ENCODE measurements around the gene KCTD13. TPM values are rescaled to one million over a fixed set of nuclear protein-coding genes. Genes with fewer than 3 reads are reported as not detected.

Gene KCTD13
- total RNA-seq, 1 donor from 2014 or later: 44.4 TPM

GRCh38 chr16:29878172-29878571 lies 47.9 kb downstream of the KCTD13 start:
- Mint-ChIP-seq H3K36me3 (ENCODE audit: low read depth) (no peaks in the 10 kb centered on the region), H3K9me3 (peaks cover 2% of the 10 kb centered on the region), H3K4me3 (no peak overlapping the region), H3K27ac (no peak overlapping the region), H3K4me1 (peaks cover 17% of the 10 kb centered on the region), H3K27me3 (peaks cover 30% of the 10 kb centered on the region)
- ChIA-PET CTCF (no interaction called here), POLR2A (interaction anchor here (0.6 to 0.8 kb wide), 2 partner anchors 11 to 13 kb away, joined by 3 to 4 read pairs; no protein-coding TSS in a partner anchor)
- intact Hi-C loops (cut with micrococcal nuclease): no loop called here
- no peak for TF ChIP-seq CTCF (IDR thresholded peaks at IDR 0.05)
- DNase-seq (no peak), ATAC-seq (ENCODE audit: low read depth) (no peak)

- Mint-ChIP-seq H3K9me3 (peaks cover 2% of the 10 kb centered on the region), H3K4me3 (peak overlapping the region; percentile 56), H3K36me3 (ENCODE audit: low read depth) (no peaks in the 10 kb centered on the region), H3K27ac (no peak overlapping the region), H3K4me1 (peaks cover 17% of the 10 kb centered on the region), H3K27me3 (peaks cover 30% of the 10 kb centered on the region)
- POLR2A ChIA-PET: interaction anchor here (0.6 to 0.8 kb wide), 3 partner anchors 11 to 23 kb away, joined by 3 to 4 read pairs (median 3); partner anchors contain the start of gene ASPHD1
- ATAC-seq (ENCODE audit: low read depth) (peak; percentile 79), DNase-seq (peak; percentile 23)
- TF ChIP-seq CTCF (IDR thresholded peaks at IDR 0.05): no peak
- intact Hi-C loops (cut with micrococcal nuclease): loop anchor here (2.0 kb wide), 1 partner anchor 15 kb away; the partner anchor contains the start of gene CDIPT
- CTCF ChIA-PET: no interaction called here
Observed at GRCh38 chr16:29877266-29877961, 48.6 kb downstream of the KCTD13 start.

GRCh38 chr16:29876594-29877249 lies 49.3 kb downstream of the KCTD13 start:
- ATAC-seq (ENCODE audit: low read depth): peak; percentile 51
- Mint-ChIP-seq H3K4me3 (peak overlapping the region; percentile 64), H3K27ac (no peak overlapping the region), H3K9me3 (peaks cover 2% of the 10 kb centered on the region), H3K4me1 (peaks cover 17% of the 10 kb centered on the region), H3K36me3 (ENCODE audit: low read depth) (no peaks in the 10 kb centered on the region), H3K27me3 (peaks cover 30% of the 10 kb centered on the region)
- ChIA-PET POLR2A (no interaction called here), CTCF (no interaction called here)
- no peak for TF ChIP-seq CTCF (IDR thresholded peaks at IDR 0.05)
- intact Hi-C loops (cut with micrococcal nuclease): loop anchor here (2.0 kb wide), 1 partner anchor 14 kb away; the partner anchor contains the start of gene CDIPT
- DNase-seq: peak; percentile 22

- CTCF ChIA-PET: no interaction called here
- Mint-ChIP-seq H3K27me3 (peaks cover 28% of the 10 kb centered on the region), H3K4me3 (peak overlapping the region; percentile 64), H3K27ac (no peak overlapping the region), H3K36me3 (ENCODE audit: low read depth) (no peaks in the 10 kb centered on the region), H3K4me1 (peaks cover 17% of the 10 kb centered on the region), H3K9me3 (peaks cover 2% of the 10 kb centered on the region)
- POLR2A ChIA-PET: no interaction called here
- ATAC-seq (ENCODE audit: low read depth) (no peak), DNase-seq (no peak)
- TF ChIP-seq CTCF (IDR thresholded peaks at IDR 0.05): no peak
- intact Hi-C loops (cut with micrococcal nuclease): loop anchor here (2.0 kb wide), 1 partner anchor 13 kb away; the partner anchor contains the start of gene CDIPT
Observed at GRCh38 chr16:29876217-29876593, 49.8 kb downstream of the KCTD13 start.

- no peak for TF ChIP-seq CTCF (IDR thresholded peaks at IDR 0.05)
- peaks cover 17% of the 10 kb centered on the region for H3K4me1 Mint-ChIP-seq
- ChIA-PET CTCF (no interaction called here), POLR2A (no interaction called here)
- DNase-seq (no peak), ATAC-seq (ENCODE audit: low read depth) (no peak)
- H3K4me3 Mint-ChIP-seq: no peak overlapping the region
- H3K27me3 Mint-ChIP-seq: peaks cover 25% of the 10 kb centered on the region
- H3K36me3 Mint-ChIP-seq (ENCODE audit: low read depth): no peaks in the 10 kb centered on the region
- intact Hi-C loops (cut with micrococcal nuclease): no loop called here
- no peak overlapping the region for H3K27ac Mint-ChIP-seq
- peaks cover 2% of the 10 kb centered on the region for H3K9me3 Mint-ChIP-seq
Observed at GRCh38 chr16:29875206-29875605, 50.8 kb downstream of the KCTD13 start.
